IMR-90 (cell line): Measurements from ENCODE around the gene IL1RAPL1. TPM values are rescaled to one million over a fixed set of nuclear protein-coding genes. Genes with fewer than 3 reads are reported as not detected.

Experiments
- ATAC-seq: fragments of 200-7000 bp; cut with Tn5 transposase; 2 replicates; pipeline ENCODE4 v1.9.1; 2020; ENCODE audit warnings: low read depth, mild to moderate bottlenecking, moderate library complexity
- BruUV-seq: library from RNA; stranded (reverse); fragments of 400-500 nt; replicated peaks from 2 replicates; lab custom pipeline; 2021; lab: Mats Ljungman, UMichigan
- CTCF ChIA-PET: fragments of 300-600 bp; formaldehyde crosslinking; extraction: SDS; loops from one replicate; lab custom pipeline; 2021; ENCODE audit warnings: antibody characterized with exemption; lab: Yijun Ruan, JAX
- POLR2A ChIA-PET: fragments of 300-600 bp; sonication (Branson Sonifier 250); formaldehyde crosslinking; loops from one replicate; lab custom pipeline; 2022; ENCODE audit warnings: antibody characterized with exemption; ENCODE audit not compliant: unreplicated experiment; lab: Charles Lee
- DNase-seq: peaks from one replicate; pipeline ENCODE4 v3.0.0; 2013
- H2AFZ ChIP-seq: replicated peaks from 2 replicates; pipeline ENCODE3; 2013; ENCODE audit warnings: low read length, mild to moderate bottlenecking; ENCODE audit not compliant: poor library complexity
- H2AK5ac ChIP-seq: 2 replicates; pipeline ENCODE4 v1.6.1; 2013; ENCODE audit warnings: low read depth, low read length, inconsistent platforms
- H2AK9ac ChIP-seq: replicated peaks from 2 replicates; pipeline ENCODE3; 2013; ENCODE audit warnings: mild to moderate bottlenecking, low read depth, low read length, moderate library complexity; ENCODE audit not compliant: poor library complexity
- H2BK120ac ChIP-seq: 2 replicates; pipeline ENCODE4 v1.6.1; 2013; ENCODE audit warnings: low read depth, low read length, inconsistent platforms
- H2BK15ac ChIP-seq: 3 replicates; pipeline ENCODE4 v1.6.1; 2013; ENCODE audit warnings: low read depth, low read length, inconsistent platforms
- H2BK20ac ChIP-seq: 2 replicates; pipeline ENCODE4 v1.6.1; 2013; ENCODE audit warnings: low read depth, mild to moderate bottlenecking, inconsistent platforms, low read length, moderate library complexity
- H2BK5ac ChIP-seq: 2 replicates; pipeline ENCODE4 v1.6.1; 2013; ENCODE audit warnings: mild to moderate bottlenecking, low read depth, low read length, inconsistent platforms; ENCODE audit not compliant: poor library complexity, severe bottlenecking
- H3K14ac ChIP-seq: replicated peaks from 2 replicates; pipeline ENCODE4 v1.6.1; 2013; ENCODE audit warnings: low read depth, low read length, inconsistent platforms
- H3K18ac ChIP-seq: 2 replicates; pipeline ENCODE4 v1.6.1; 2013; ENCODE audit warnings: low read depth, low read length, control low read depth
- H3K23ac ChIP-seq: 2 replicates; pipeline ENCODE4 v1.6.1; 2013; ENCODE audit warnings: low read depth, low read length, inconsistent platforms
- H3K27ac ChIP-seq: 2 replicates; pipeline ENCODE4 v1.5.1; 2013; ENCODE audit warnings: mild to moderate bottlenecking, control low read depth, low read length; ENCODE audit not compliant: insufficient read depth
- H3K27me3 ChIP-seq: 2 replicates; pipeline ENCODE4 v1.6.1; 2013; ENCODE audit warnings: low read length; ENCODE audit not compliant: control insufficient read depth, insufficient read depth
- H3K36me3 ChIP-seq: 2 replicates; pipeline ENCODE4 v1.6.1; 2013; ENCODE audit warnings: low read length, mixed read lengths; ENCODE audit not compliant: control insufficient read depth, insufficient read depth
- H3K4ac ChIP-seq: 2 replicates; pipeline ENCODE4 v1.6.1; 2013; ENCODE audit warnings: low read depth, low read length, inconsistent platforms
- H3K4me1 ChIP-seq: 2 replicates; pipeline ENCODE4 v1.6.1; 2013; ENCODE audit warnings: low read length, mixed read lengths; ENCODE audit not compliant: control insufficient read depth, insufficient read depth
- H3K4me2 ChIP-seq: 2 replicates; pipeline ENCODE4 v1.6.1; 2013; ENCODE audit warnings: low read depth, mild to moderate bottlenecking, control low read depth, low read length, moderate library complexity
- H3K4me3 ChIP-seq: 2 replicates; pipeline ENCODE4 v1.5.1; 2013; ENCODE audit warnings: low read depth, mild to moderate bottlenecking, control low read depth, low read length, moderate library complexity; ENCODE audit not compliant: insufficient read depth
- H3K56ac ChIP-seq: 2 replicates; pipeline ENCODE4 v1.6.1; 2013; ENCODE audit warnings: low read length, inconsistent platforms; ENCODE audit not compliant: insufficient read depth; ENCODE audit errors: extremely low read depth
- H3K79me1 ChIP-seq, 2 experiments: 2 replicates each; pipeline ENCODE4 v1.6.1; 2013; ENCODE audit warnings: low read length in 2 of 2, inconsistent platforms in 1 of 2, low read depth in 1 of 2
- H3K9ac ChIP-seq: 2 replicates; pipeline ENCODE4 v1.6.1; 2013; ENCODE audit warnings: low read depth, low read length, control low read depth
- H3K9me1 ChIP-seq: 2 replicates; pipeline ENCODE4 v1.6.1; 2013; ENCODE audit warnings: low read length, inconsistent platforms; ENCODE audit not compliant: insufficient read depth
- H3K9me3 ChIP-seq: 2 replicates; pipeline ENCODE4 v1.6.1; 2013; ENCODE audit warnings: low read length; ENCODE audit not compliant: control insufficient read depth, insufficient read depth
- H4K20me1 ChIP-seq: 2 replicates; pipeline ENCODE4 v1.6.1; 2013; ENCODE audit warnings: low read length, inconsistent platforms; ENCODE audit not compliant: insufficient read depth
- H4K5ac ChIP-seq: 2 replicates; pipeline ENCODE4 v1.6.1; 2013; ENCODE audit warnings: mild to moderate bottlenecking, low read depth, low read length, control low read depth
- H4K8ac ChIP-seq, 2 experiments: 2 replicates each; pipeline ENCODE4 v1.6.1; 2013; ENCODE audit warnings: low read depth in 2 of 2, low read length in 2 of 2, control low read depth in 1 of 2, inconsistent platforms in 1 of 2
- H4K91ac ChIP-seq: 2 replicates; pipeline ENCODE4 v1.6.1; 2013; ENCODE audit warnings: low read depth, low read length, inconsistent platforms; ENCODE audit not compliant: insufficient read depth
- FOS ChIP-seq: fragments of 150-350 bp; IDR thresholded peaks from 2 replicates; pipeline ENCODE4 v1.6.1; 2016; ENCODE audit warnings: low read depth, low read length
- POLR2A ChIP-seq: IDR thresholded peaks from 2 replicates; pipeline ENCODE4 v1.6.1; 2012; ENCODE audit warnings: mild to moderate bottlenecking, low read depth, low read length
- RFX5 ChIP-seq: IDR thresholded peaks from 2 replicates; pipeline ENCODE4 v1.8.0; 2012; ENCODE audit warnings: low read depth, mild to moderate bottlenecking, low read length, moderate library complexity
- WGBS, 2 experiments: methylation state at CpG; one replicate each; pipeline versions ENCODE4 v1.1.5 to v1.1.7; 2013; ENCODE audit warnings: missing lambda C conversion rate in 2 of 2; ENCODE audit not compliant: insufficient read length in 1 of 2; ENCODE audit errors: extremely low coverage in 2 of 2; 5-methylcytosine and 5-hydroxymethylcytosine counted together
- dilution Hi-C: fragments of 300-500 bp; cut with HindIII; formaldehyde crosslinking; loops from one replicate; pipeline ENCODE4 v1.14.3; 2018; ENCODE audit warnings: low sequenced_read_pairs; ENCODE audit not compliant: unreplicated experiment
- in situ Hi-C: fragments of 300-500 bp; cut with MboI; formaldehyde crosslinking; loops from 3 replicates; pipeline ENCODE4 v1.14.3; 2019; ENCODE audit warnings: low sequenced_read_pairs, inconsistent platforms, mixed read lengths
- intact Hi-C: fragments of 100-400 bp; cut with micrococcal nuclease; formaldehyde crosslinking; loops from 2 replicates; pipeline ENCODE4 v1.10.0; 2022
- polyA plus RNA-seq, 3 experiments: library from polyadenylated mRNA; depleted of rRNA; stranded (reverse); fragments of >200 nt; gene quantifications; 2 replicates each; pipeline ENCODE4 v1.2.3, GENCODE V29; 2012; ENCODE audit warnings: low replicate concordance in 1 of 3
- total RNA-seq: library from RNA; depleted of rRNA; stranded (reverse); fragments of >200 nt; gene quantifications from 2 replicates; pipeline ENCODE4 v1.2.3, GENCODE V29; 2012
- TF ChIP-seq, protein P1 (sequence below): fragments of 150-350 bp; IDR thresholded peaks from 2 replicates; pipeline ENCODE4 v1.6.1; 2017; ENCODE audit warnings: mild to moderate bottlenecking, antibody characterized with exemption, low read length, low read depth

IL1RAPL1 gene
- total and polyA plus RNA-seq, 2 of the 4 experiments (the other 2 are of a cell fraction), result 1.5 to 9.0 TPM

DNA sequence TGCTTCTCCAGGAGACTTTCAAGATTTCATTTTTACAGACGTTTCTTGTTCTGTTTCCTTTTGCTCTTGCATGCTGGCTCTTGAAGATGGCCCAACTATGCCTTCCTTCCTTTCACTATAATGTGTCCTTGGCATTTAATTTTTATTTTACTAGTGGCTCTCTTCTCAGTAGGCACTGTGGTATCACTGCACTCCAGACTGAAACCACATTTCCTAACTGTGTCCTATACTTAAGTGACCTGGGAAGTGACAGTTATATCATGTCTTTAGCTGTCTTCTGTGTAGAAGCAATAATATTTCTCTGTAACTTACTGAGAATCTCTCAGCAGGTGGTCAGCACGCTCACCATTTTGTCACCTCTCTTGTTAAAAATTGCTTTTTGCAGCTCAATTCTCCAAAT, 168.9 kb downstream of the IL1RAPL1 start:
- Histone ChIP-seq H2BK120ac (no peak overlapping the region), H3K79me1 (no peaks in the 10 kb centered on the region), H2AK5ac (no peak overlapping the region), H3K4ac (no peak overlapping the region), H2BK5ac (no peak overlapping the region), H3K36me3 (no peaks in the 10 kb centered on the region), H4K8ac (no peak overlapping the region), H3K27ac (no peak overlapping the region), H3K56ac (no peak overlapping the region), H3K27me3 (no peaks in the 10 kb centered on the region), H2BK20ac (no peak overlapping the region), H3K18ac (no peak overlapping the region), H3K9me1 (no peaks in the 10 kb centered on the region), H3K23ac (no peak overlapping the region), H3K4me3 (no peak overlapping the region), H4K20me1 (no peaks in the 10 kb centered on the region), H2AFZ (no peak overlapping the region), H2AK9ac (no peak overlapping the region), H3K4me2 (no peak overlapping the region), H4K5ac (no peak overlapping the region), H3K9ac (no peak overlapping the region), H2BK15ac (no peak overlapping the region), H3K9me3 (no peaks in the 10 kb centered on the region), H4K91ac (no peak overlapping the region), H3K4me1 (no peaks in the 10 kb centered on the region), H3K14ac (no peak overlapping the region)
- no CpG with 5 or more reads among the region's 2 CpGs for WGBS, 2 experiments
- in situ Hi-C loops (no loop called here), dilution Hi-C loops (no loop called here), intact Hi-C loops (no loop called here)
- TF ChIP-seq FOS, result no peak
- TF ChIP-seq RFX5, result no peak
- TF ChIP-seq POLR2A, result no peak
- TF ChIP-seq, protein P1, sequence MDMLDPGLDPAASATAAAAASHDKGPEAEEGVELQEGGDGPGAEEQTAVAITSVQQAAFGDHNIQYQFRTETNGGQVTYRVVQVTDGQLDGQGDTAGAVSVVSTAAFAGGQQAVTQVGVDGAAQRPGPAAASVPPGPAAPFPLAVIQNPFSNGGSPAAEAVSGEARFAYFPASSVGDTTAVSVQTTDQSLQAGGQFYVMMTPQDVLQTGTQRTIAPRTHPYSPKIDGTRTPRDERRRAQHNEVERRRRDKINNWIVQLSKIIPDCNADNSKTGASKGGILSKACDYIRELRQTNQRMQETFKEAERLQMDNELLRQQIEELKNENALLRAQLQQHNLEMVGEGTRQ, result no peak
- no peak for ATAC-seq
- DNase-seq, result no peak
- ChIA-PET POLR2A (no interaction called here), CTCF (no interaction called here)
- no TSS peak for BruUV-seq
